ENCODE measurements around the gene HSD17B3.
A peak's percentile ranks its signal among the peaks of the same experiment; 100 is the strongest.

- TF ChIP-seq, protein P1, sequence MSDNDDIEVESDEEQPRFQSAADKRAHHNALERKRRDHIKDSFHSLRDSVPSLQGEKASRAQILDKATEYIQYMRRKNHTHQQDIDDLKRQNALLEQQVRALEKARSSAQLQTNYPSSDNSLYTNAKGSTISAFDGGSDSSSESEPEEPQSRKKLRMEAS (IDR thresholded peaks at IDR 0.05; ENCODE audit: low read depth): no peak
- TF ChIP-seq CTCF (IDR thresholded peaks at IDR 0.05) (peak; percentile 93), TAF1 (IDR thresholded peaks at IDR 0.05; ENCODE audit: borderline replicate concordance, low read depth, low read length) (no peak), MXI1 (IDR thresholded peaks at IDR 0.05; ENCODE audit: low read depth, low read length) (no peak), CHD2 (IDR thresholded peaks at IDR 0.05; ENCODE audit: low read length, partially characterized antibody) (no peak), RCOR1 (IDR thresholded peaks at IDR 0.05; ENCODE audit: low read length) (no peak), MEF2A (IDR thresholded peaks at IDR 0.05; ENCODE audit: borderline replicate concordance, low read depth) (no peak), TEAD4 (IDR thresholded peaks at IDR 0.05; ENCODE audit: borderline replicate concordance, insufficient read depth) (no peak), RFX5 (IDR thresholded peaks at IDR 0.05; ENCODE audit: low read length) (no peak), RAD21 (IDR thresholded peaks at IDR 0.05; ENCODE audit: low read length) (peak; percentile 75)
- TF ChIP-seq, protein P2, sequence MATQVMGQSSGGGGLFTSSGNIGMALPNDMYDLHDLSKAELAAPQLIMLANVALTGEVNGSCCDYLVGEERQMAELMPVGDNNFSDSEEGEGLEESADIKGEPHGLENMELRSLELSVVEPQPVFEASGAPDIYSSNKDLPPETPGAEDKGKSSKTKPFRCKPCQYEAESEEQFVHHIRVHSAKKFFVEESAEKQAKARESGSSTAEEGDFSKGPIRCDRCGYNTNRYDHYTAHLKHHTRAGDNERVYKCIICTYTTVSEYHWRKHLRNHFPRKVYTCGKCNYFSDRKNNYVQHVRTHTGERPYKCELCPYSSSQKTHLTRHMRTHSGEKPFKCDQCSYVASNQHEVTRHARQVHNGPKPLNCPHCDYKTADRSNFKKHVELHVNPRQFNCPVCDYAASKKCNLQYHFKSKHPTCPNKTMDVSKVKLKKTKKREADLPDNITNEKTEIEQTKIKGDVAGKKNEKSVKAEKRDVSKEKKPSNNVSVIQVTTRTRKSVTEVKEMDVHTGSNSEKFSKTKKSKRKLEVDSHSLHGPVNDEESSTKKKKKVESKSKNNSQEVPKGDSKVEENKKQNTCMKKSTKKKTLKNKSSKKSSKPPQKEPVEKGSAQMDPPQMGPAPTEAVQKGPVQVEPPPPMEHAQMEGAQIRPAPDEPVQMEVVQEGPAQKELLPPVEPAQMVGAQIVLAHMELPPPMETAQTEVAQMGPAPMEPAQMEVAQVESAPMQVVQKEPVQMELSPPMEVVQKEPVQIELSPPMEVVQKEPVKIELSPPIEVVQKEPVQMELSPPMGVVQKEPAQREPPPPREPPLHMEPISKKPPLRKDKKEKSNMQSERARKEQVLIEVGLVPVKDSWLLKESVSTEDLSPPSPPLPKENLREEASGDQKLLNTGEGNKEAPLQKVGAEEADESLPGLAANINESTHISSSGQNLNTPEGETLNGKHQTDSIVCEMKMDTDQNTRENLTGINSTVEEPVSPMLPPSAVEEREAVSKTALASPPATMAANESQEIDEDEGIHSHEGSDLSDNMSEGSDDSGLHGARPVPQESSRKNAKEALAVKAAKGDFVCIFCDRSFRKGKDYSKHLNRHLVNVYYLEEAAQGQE (IDR thresholded peaks at IDR 0.05; ENCODE audit: low read depth, low read length): no peak
These were observed 69.3 kb downstream of the HSD17B3 start for GRCh38 chr9:96232539-96233241.

Measured in SK-N-SH (cell line).